SK-N-SH (cell line): ENCODE data around the gene MED29. TPM values are rescaled to one million over a fixed set of nuclear protein-coding genes. Genes with fewer than 3 reads are reported as not detected.

Experiments
- CTCF ChIA-PET: fragments of 300-600, 350-600 bp; formaldehyde crosslinking; extraction: SDS; loops from one replicate; lab custom pipeline; 2021; lab: Yijun Ruan, JAX
- POLR2A ChIA-PET: fragments of 350-600 bp; sonication (Branson Sonifier 250); formaldehyde crosslinking; extraction: SDS; loops from one replicate; lab custom pipeline; 2020; ENCODE audit warnings: antibody characterized with exemption, inconsistent platforms; lab: Yijun Ruan, JAX
- DNase-seq: peaks from one replicate; pipeline ENCODE4 v3.0.0; 2012
- H2AFZ ChIP-seq: fragments of 200-600 bp; sonication (generic); 2 replicates; pipeline ENCODE4 v1.8.1; 2016; ENCODE audit warnings: antibody characterized with exemption, mild to moderate bottlenecking, low read depth
- H3F3A ChIP-seq: fragments of 200-600 bp; sonication (generic); replicated peaks from 2 replicates; pipeline ENCODE3; 2016; ENCODE audit warnings: antibody characterized with exemption, mild to moderate bottlenecking; ENCODE audit not compliant: insufficient read depth
- H3K27ac ChIP-seq, 2 experiments: fragments of 200-500 bp in 1 of 2; fragments of 200-600 bp in 1 of 2; sonication (Bioruptor generic) in 1 of 2; sonication (generic), shearing (Covaris generic) in 1 of 2; 2 replicates each; pipeline versions ENCODE4 v1.5.1 to v1.6.1; 2014 to 2016; ENCODE audit warnings: low read depth in 2 of 2, inconsistent platforms in 1 of 2, low read length in 1 of 2, mild to moderate bottlenecking in 1 of 2, mixed read lengths in 1 of 2
- H3K27me3 ChIP-seq: fragments of 200-600 bp; sonication (generic), shearing (Covaris generic); 2 replicates; pipeline ENCODE4 v1.6.1; 2016; ENCODE audit warnings: mixed run types; ENCODE audit not compliant: insufficient read depth
- H3K36me3 ChIP-seq, 2 experiments: fragments of 200-500 bp in 1 of 2; fragments of 200-600 bp in 1 of 2; sonication (Bioruptor generic) in 1 of 2; sonication (generic) in 1 of 2; replicated peaks in 1 of 2; 2 replicates each; pipeline versions ENCODE3 to v1.5.1; 2014 to 2016; ENCODE audit warnings: low read length in 1 of 2, mild to moderate bottlenecking in 1 of 2; ENCODE audit not compliant: insufficient read depth in 2 of 2, control insufficient read depth in 1 of 2
- H3K4me1 ChIP-seq, 2 experiments: fragments of 200-500 bp in 1 of 2; fragments of 200-600 bp in 1 of 2; sonication (Bioruptor generic) in 1 of 2; sonication (generic), shearing (Covaris generic) in 1 of 2; 2 replicates each; pipeline versions ENCODE4 v1.5.1 to v1.6.1; 2014 to 2016; ENCODE audit warnings: low read depth in 1 of 2, low read length in 1 of 2, mixed run types in 1 of 2; ENCODE audit not compliant: insufficient read depth in 2 of 2, control insufficient read depth in 1 of 2
- H3K4me2 ChIP-seq: fragments of 200-600 bp; sonication (generic), shearing (Covaris generic); 2 replicates; pipeline ENCODE4 v1.6.1; 2017; ENCODE audit warnings: mixed run types
- H3K4me3 ChIP-seq, 2 experiments: fragments of 200-500 bp in 1 of 2; fragments of 200-600 bp in 1 of 2; sonication (Bioruptor generic) in 1 of 2; sonication (generic), shearing (Covaris generic) in 1 of 2; 2 replicates each; pipeline versions ENCODE4 v1.5.1 to v1.8.1; 2014 to 2016; ENCODE audit warnings: low read depth in 2 of 2, inconsistent platforms in 1 of 2, low read length in 1 of 2, mild to moderate bottlenecking in 1 of 2, mixed read lengths in 1 of 2, moderate library complexity in 1 of 2
- H3K79me2 ChIP-seq: fragments of 200-600 bp; sonication (generic); 2 replicates; pipeline ENCODE4 v1.8.1; 2017; ENCODE audit warnings: mild to moderate bottlenecking; ENCODE audit not compliant: insufficient read depth
- H3K9ac ChIP-seq: fragments of 200-600 bp; sonication (generic); 2 replicates; pipeline ENCODE4 v1.6.1; 2017; ENCODE audit warnings: mixed run types
- H3K9me2 ChIP-seq: fragments of 200-600 bp; sonication (generic); 2 replicates; pipeline ENCODE4 v1.6.1; 2017; ENCODE audit warnings: mixed run types
- H3K9me3 ChIP-seq: fragments of 200-600 bp; sonication (generic); 2 replicates; pipeline ENCODE4 v1.6.1; 2017; ENCODE audit warnings: mixed run types, mild to moderate bottlenecking, moderate library complexity
- H4K20me1 ChIP-seq: fragments of 200-600 bp; sonication (generic); 2 replicates; pipeline ENCODE4 v1.6.1; 2017; ENCODE audit warnings: mild to moderate bottlenecking, mixed run types; ENCODE audit not compliant: insufficient read depth
- CHD2 ChIP-seq: fragments of 150-350 bp; IDR thresholded peaks from 2 replicates; pipeline ENCODE4 v1.6.1; 2018; ENCODE audit warnings: low read length; ENCODE audit not compliant: partially characterized antibody
- ELF1 ChIP-seq: IDR thresholded peaks from 2 replicates; pipeline ENCODE4 v1.4.0; 2012
- IRF3 ChIP-seq: fragments of 150-350 bp; IDR thresholded peaks from 2 replicates; pipeline ENCODE4 v1.6.1; 2016; ENCODE audit warnings: mild to moderate bottlenecking, low read depth, low read length
- JUND ChIP-seq: IDR thresholded peaks from 2 replicates; pipeline ENCODE4 v1.4.0; 2012
- MEF2A ChIP-seq: IDR thresholded peaks from 2 replicates; pipeline ENCODE4 v1.4.0; 2012; ENCODE audit warnings: low read depth, borderline replicate concordance
- MXI1 ChIP-seq: IDR thresholded peaks from 2 replicates; pipeline ENCODE4 v1.6.1; 2012; ENCODE audit warnings: mild to moderate bottlenecking, low read depth, low read length, improper control_type of control experiment
- NFIC ChIP-seq: IDR thresholded peaks from 2 replicates; pipeline ENCODE4 v1.4.0; 2012; ENCODE audit warnings: borderline replicate concordance
- NRF1 ChIP-seq: IDR thresholded peaks from 2 replicates; pipeline ENCODE4 v1.6.1; 2012; ENCODE audit warnings: low read depth, mild to moderate bottlenecking, low read length
- PBX3 ChIP-seq: IDR thresholded peaks from 2 replicates; pipeline ENCODE4; 2012
- POLR2AphosphoS5 ChIP-seq: IDR thresholded peaks from 2 replicates; pipeline ENCODE4 v1.6.1; 2012; ENCODE audit warnings: low read depth, low read length
- SIN3A ChIP-seq: IDR thresholded peaks from 2 replicates; pipeline ENCODE4 v1.6.1; 2012; ENCODE audit warnings: low read depth, mild to moderate bottlenecking, low read length, moderate library complexity, borderline replicate concordance
- SMC3 ChIP-seq: IDR thresholded peaks from 2 replicates; pipeline ENCODE4 v1.6.1; 2012; ENCODE audit warnings: low read depth, low read length, improper control_type of control experiment
- TAF1 ChIP-seq: IDR thresholded peaks from 2 replicates; pipeline ENCODE4 v1.6.1; 2012; ENCODE audit warnings: low read depth, mild to moderate bottlenecking, low read length, moderate library complexity, borderline replicate concordance
- TEAD4 ChIP-seq: IDR thresholded peaks from 2 replicates; pipeline ENCODE4 v1.4.0; 2012; ENCODE audit warnings: mild to moderate bottlenecking, borderline replicate concordance; ENCODE audit not compliant: insufficient read depth
- USF1 ChIP-seq: IDR thresholded peaks from 2 replicates; pipeline ENCODE4 v1.4.0; 2012; ENCODE audit warnings: low read depth, borderline replicate concordance
- YY1 ChIP-seq: IDR thresholded peaks from 2 replicates; pipeline ENCODE4 v1.4.0; 2012; ENCODE audit warnings: low read depth, mild to moderate bottlenecking
- WGBS: methylation state at CpG from one replicate; pipeline ENCODE4 v1.1.6; 2017; ENCODE audit warnings: low lambda C conversion rate; 5-methylcytosine and 5-hydroxymethylcytosine counted together
- polyA plus RNA-seq, 3 experiments: library from polyadenylated mRNA; depleted of rRNA; stranded (reverse); fragments of >200 nt; gene quantifications; 2 replicates each; pipeline ENCODE4 v1.2.3, GENCODE V29; 2012
- TF ChIP-seq, protein P1 (sequence below): fragments of 150-350 bp; IDR thresholded peaks from 2 replicates; pipeline ENCODE4 v1.6.1; 2017; ENCODE audit warnings: antibody characterized with exemption, low read length, low read depth, borderline replicate concordance
- TF ChIP-seq, protein P2 (sequence below): fragments of 200-600 bp; sonication (generic); IDR thresholded peaks from 2 replicates; pipeline ENCODE4 v1.6.1; 2017; ENCODE audit warnings: antibody characterized with exemption, mild to moderate bottlenecking, moderate library complexity

The MED29 gene
- polyA plus RNA-seq, 1 of the 3 experiments (the other 2 are of a cell fraction) = 32.0 TPM

DNA sequence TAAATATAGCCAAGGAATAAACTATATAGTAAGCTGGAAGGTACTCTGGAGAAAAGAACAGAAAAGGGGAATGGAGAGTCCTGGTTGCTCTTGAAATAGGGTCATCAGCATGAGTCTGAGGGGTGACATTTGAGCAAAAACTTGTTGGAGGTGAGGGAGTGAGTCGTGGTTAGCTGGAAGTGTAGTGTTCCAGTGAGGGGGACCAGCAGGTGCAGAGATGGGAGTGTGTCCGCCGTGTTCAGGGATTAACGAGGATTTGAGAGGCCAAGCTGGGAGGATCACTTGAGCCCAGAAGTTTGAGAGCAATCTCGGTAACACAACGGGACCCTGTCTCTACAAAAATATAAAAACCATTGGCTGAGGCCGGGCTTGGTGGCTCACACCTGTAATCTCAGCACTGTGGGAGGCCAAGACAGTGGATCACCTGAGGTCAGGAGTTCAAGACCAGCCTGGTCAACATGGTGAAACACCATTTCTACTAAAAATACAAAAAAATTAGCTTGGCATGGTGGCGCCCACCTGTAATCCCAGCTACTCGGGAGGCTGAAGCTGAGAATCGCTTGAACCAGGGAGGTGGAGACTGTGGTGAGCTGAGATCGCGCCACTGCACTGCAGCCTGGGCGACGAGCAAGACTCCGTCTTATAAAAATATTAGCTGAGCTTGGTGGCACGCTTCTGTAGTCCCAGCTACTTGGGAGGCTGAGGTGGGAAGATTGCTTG, 55.3 kb downstream of the MED29 start:
- peak overlapping the region; percentile 97 for H3K4me2 ChIP-seq
- no peak for TF ChIP-seq MEF2A
- no peak for TF ChIP-seq JUND
- no peak for TF ChIP-seq USF1
- no peak for TF ChIP-seq POLR2AphosphoS5
- no peak for TF ChIP-seq TEAD4
- TF ChIP-seq YY1 = no peak
- no peak for TF ChIP-seq NFIC
- TF ChIP-seq CHD2 = no peak
- no peak for TF ChIP-seq SIN3A
- TF ChIP-seq PBX3 = no peak
- no peak for TF ChIP-seq MXI1
- no peak for TF ChIP-seq TAF1
- no peak for TF ChIP-seq ELF1
- TF ChIP-seq SMC3 = no peak
- TF ChIP-seq IRF3 = no peak
- TF ChIP-seq, protein P1, sequence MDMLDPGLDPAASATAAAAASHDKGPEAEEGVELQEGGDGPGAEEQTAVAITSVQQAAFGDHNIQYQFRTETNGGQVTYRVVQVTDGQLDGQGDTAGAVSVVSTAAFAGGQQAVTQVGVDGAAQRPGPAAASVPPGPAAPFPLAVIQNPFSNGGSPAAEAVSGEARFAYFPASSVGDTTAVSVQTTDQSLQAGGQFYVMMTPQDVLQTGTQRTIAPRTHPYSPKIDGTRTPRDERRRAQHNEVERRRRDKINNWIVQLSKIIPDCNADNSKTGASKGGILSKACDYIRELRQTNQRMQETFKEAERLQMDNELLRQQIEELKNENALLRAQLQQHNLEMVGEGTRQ = no peak
- TF ChIP-seq NRF1 = no peak
- TF ChIP-seq, protein P2, sequence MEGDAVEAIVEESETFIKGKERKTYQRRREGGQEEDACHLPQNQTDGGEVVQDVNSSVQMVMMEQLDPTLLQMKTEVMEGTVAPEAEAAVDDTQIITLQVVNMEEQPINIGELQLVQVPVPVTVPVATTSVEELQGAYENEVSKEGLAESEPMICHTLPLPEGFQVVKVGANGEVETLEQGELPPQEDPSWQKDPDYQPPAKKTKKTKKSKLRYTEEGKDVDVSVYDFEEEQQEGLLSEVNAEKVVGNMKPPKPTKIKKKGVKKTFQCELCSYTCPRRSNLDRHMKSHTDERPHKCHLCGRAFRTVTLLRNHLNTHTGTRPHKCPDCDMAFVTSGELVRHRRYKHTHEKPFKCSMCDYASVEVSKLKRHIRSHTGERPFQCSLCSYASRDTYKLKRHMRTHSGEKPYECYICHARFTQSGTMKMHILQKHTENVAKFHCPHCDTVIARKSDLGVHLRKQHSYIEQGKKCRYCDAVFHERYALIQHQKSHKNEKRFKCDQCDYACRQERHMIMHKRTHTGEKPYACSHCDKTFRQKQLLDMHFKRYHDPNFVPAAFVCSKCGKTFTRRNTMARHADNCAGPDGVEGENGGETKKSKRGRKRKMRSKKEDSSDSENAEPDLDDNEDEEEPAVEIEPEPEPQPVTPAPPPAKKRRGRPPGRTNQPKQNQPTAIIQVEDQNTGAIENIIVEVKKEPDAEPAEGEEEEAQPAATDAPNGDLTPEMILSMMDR = no peak
- no peaks in the 10 kb centered on the region for H3K9me2 ChIP-seq
- peaks cover 4 to 12% of the 10 kb centered on the region in 2 experiments; a peak in 3 of 4 replicates for H3K4me1 ChIP-seq
- ChIA-PET CTCF (interaction anchor here (2.0 kb wide), 1 partner anchor 86 kb away, joined by 8 read pairs; the partner anchor contains the start of gene EID2B), POLR2A (interaction anchor here (3.8 kb wide), 1 partner anchor 11 kb away, joined by 39 read pairs; the partner anchor contains the start of gene RPS16)
- DNase-seq = no peak
- H3K9me3 ChIP-seq = no peaks in the 10 kb centered on the region
- peak overlapping the region in 1 of 2 experiments; percentile 96; a peak in 1 of 4 replicates for H3K27ac ChIP-seq
- H3K9ac ChIP-seq = peak overlapping the region; percentile 97
- H3K79me2 ChIP-seq = peaks cover 81% of the 10 kb centered on the region
- peaks cover 0 to 17% of the 10 kb centered on the region in 2 experiments for H3K36me3 ChIP-seq
- peak overlapping the region; percentile 71 to 93 for H3K4me3 ChIP-seq
- no peak overlapping the region for H2AFZ ChIP-seq
- H3K27me3 ChIP-seq = no peaks in the 10 kb centered on the region
- H4K20me1 ChIP-seq = peaks cover 35% of the 10 kb centered on the region
- WGBS = 85% methylated on average over 16 of the region's 16 CpGs
- H3F3A ChIP-seq = peaks cover 33% of the 10 kb centered on the region
